GM18511 (cell line): ENCODE measurements around the gene CHRNA4.

Source experiments
- ATAC-seq: cut with Tn5 transposase; IDR thresholded peaks from one replicate; pipeline ENCODE4 v1.9.1; 2021; ENCODE audit warnings: mild to moderate bottlenecking, moderate library complexity; ENCODE audit not compliant: unreplicated experiment

The CHRNA4 gene

DNA sequence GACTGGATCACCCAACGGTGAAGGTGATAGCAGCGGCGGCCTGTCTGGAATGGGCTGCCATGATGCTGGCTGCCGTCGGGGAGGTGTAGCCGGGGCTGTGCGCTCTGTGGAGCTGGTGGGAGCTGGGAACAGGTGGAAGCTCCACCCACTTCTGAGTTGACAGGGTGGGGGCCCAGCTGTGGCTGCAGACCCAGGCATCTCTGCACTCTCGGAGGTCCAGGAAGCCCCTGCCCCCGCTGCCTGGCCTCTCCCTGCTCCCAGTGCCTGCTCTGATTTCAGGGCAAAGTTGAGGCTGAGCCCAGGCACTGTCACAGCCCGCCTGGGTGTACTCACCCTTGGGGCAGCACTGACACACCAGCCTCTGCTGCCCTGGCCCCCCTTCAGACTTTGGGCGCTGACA lies 18.1 kb upstream of the CHRNA4 start:
- no peak for ATAC-seq

DNA sequence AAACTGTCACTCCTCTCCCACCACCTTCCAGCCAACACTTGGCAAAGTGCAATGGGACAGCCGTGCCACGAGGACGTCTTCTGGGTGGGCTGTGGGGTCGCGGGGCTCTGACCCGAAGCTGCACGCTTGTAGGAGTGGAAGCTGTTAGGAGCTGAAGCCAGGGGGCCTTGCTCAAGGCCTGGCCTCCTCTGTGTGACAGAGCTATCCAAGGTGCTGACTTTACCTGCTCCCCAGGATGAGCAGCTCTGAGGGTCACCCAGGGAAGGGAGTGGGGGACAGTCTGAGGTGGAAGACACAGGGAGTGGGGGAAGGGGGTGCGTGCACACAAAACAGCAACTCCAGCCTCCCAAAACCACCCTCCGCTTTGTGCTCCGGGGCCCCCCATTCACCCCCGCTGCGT lies 17.5 kb upstream of the CHRNA4 start:
- no peak for ATAC-seq

DNA sequence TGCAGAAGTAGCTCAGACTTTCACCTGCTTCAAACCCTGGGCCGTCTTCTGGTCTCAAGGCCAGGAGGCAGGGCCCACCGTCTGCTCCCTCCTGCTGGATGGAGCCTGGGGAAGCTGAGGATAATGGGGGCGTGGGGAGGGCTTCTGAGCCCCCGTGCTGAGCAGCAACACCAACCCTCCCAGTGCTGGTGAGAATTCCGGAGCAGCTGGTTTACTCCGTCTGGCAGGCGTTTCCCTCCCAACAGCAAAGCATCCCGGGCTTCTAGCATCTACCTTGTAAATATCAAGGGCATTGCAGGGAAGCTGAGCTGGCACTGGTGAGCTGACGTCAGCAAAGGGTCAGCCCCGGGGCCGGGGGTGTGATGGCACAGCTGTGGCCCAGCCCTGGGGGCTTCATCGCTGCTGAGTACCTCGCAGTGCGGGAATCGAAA lies 16.8 kb upstream of the CHRNA4 start:
- no peak for ATAC-seq

DNA sequence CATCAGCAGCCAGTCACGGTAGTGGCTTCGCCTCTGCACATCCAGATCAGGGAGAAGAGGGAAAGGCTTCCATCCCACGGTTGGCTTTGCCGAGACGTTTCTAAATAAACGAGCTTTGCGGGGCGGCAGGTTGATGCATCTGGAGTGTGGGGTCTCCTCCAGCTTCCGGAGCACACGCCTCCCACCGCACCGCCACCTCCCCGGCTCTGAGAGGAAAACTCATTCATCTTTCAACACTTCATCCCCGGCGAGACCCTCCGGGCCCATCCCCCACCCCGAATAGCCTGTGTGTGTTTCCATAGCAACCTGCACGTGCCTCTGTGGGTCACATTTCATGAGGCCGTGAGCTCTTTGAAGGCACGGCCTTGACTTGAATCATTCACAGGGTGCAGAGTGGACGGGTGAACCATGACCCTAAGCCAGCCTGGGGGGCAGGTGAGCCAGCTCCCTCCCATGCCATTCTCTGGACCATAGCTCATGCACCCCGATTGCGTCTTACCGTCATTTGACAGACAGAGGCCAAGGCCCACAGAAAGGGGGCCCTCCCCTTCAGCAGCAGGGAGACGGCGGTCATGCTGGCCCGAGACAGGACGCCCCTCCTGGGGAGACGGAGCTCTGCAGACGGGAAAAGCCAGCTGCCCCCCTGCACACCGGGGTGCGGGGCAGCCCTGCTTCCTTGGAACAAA lies 16.2 kb upstream of the CHRNA4 start:
- no peak for ATAC-seq

DNA sequence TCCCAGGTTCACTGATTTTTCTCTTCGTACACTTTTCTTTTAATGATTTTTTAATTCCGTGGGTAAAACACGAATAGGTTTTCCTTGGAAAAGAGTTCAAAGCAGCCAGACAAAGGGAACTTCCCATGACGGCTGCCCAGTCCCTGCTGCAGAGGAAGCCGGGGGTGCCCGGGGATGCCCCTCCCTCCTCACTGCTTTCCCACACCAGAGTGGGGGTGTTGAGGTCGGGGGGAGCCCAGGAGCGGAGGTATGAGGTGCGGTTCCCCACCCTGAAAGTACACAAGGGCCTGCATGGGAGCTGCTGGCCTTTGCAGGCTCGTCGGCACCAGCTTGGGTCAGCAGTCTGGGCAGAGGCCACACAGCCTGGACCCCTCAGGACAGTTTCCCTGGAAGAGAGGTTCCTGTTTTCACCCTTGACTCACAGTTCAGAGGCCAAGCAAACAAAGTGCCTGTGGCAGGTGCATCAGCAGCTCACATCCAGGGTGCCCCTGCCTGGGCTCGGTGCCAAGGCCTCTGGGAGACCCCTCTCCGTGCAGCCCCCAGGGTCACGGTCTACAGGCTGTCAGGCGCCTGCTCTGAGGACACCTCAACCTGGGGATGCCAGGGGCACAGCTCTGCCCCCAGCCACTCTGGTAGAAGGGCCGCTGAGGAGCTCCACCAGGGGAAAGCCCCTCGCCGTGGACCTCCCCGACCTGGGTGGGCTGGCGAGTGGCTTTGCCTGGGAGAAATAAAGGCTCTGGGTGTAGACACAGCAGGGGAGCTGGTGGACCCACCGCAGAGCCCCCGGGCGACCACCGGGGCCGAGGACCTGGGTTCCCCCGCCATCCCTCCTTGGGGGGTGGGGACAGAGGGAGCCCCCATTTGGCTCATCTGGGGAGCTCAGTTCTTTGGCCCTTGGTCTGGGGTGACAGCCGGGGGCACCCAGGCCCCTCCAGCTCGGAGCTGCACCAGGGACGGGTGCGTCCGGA lies 15.4 kb upstream of the CHRNA4 start:
- no peak for ATAC-seq

DNA sequence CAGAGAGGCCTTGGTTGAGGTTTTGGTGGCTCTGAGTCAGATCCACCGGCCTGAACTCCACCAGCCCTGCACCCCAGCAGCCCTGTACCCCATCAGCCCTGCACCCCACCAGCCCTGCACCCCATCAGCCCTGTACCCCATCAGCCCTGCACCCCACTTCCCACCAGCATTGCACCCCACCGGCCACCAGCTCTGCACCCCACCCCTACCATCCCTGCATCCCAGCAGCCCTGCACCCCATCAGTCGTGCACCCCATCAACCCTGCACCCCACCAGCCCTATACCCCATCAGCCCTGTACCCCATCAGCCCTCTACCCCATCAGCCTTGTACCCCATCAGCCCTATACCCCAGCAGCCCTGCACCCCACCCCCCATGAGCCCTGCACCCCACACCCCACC lies 14.3 kb upstream of the CHRNA4 start:
- no peak for ATAC-seq

DNA sequence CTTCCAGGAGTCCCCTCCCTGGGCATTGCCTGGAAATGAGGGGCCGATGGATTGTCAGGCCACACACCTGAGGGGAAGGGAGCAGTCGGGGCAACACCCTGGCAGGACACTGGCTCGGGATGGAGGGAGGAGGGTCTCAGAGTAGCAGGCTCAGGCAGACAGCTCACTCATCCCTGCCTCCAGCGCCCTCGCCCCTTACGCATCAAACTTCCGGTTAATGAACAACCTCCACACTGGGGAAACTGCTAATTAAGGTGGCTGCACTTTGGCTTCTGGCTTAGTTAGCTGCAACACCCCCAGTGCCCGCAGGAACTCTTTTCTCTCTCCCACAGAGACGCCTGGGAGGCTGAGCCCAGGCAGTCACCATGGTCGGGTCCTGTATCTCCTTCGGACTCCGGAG lies 13.4 kb upstream of the CHRNA4 start:
- ATAC-seq = no peak

DNA sequence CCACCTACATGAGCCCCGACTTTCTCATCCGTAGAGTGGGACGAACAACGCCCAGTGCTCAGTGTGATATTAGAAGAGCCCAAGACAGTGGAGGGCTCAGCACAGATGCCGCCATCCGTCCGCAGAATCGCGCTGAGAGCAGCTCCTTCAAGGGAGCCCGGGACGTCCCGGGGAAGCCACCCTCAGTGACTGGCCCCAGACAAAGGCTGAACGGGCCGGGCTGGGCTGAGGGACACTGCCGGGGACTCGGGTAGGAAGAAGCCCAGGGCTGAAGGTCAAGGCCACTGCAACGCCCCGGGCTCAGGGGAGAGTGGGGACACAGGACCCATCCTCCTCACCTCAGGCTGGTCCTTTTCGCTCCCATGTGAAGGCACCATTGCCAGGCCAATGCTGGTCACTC lies 12.8 kb upstream of the CHRNA4 start:
- ATAC-seq = no peak

DNA sequence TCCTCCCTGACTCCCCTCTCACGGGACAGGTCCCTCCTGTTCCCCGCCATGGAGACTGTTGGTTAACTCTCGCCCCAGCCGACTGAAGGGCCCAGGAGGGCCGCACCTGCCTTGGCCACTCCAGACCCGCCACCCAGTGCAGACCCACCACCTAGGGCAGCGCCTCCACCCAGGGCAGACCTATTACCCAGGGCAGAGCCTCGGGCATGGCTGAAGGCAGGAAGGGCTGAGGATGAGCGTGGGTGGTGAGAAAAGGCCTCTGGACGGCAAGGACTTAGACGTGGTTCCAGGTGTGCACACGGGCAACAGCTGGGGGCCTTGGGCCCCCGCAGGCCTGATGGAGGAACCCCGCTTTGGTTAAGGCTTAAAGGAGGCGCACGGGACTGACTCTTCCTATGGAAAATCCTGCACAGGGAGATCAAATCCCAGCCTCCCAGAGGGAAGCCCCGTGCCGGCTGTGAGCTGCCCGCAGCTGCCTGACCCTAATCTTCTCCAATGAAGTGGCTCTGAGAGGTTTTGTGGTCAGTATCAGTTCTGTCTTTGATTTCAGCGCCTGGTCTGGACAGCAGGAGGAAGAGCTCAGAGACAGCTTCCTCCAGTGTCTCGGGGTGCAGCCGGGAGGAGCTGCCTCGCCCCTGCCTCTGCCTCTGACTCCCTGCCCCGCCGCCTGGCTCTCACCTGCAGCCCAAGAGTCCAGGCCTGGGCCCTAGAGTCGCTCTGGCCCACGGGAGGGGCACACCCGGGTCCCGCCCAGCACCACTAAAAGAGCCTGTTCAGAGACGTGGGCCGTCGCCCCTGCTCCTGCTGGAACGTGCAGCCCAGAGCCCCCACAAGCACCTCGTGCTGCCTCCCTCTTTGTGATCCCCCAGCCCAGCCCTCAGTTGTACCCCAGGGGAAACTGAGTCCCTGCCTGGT lies 12.1 kb upstream of the CHRNA4 start:
- ATAC-seq = no peak

DNA sequence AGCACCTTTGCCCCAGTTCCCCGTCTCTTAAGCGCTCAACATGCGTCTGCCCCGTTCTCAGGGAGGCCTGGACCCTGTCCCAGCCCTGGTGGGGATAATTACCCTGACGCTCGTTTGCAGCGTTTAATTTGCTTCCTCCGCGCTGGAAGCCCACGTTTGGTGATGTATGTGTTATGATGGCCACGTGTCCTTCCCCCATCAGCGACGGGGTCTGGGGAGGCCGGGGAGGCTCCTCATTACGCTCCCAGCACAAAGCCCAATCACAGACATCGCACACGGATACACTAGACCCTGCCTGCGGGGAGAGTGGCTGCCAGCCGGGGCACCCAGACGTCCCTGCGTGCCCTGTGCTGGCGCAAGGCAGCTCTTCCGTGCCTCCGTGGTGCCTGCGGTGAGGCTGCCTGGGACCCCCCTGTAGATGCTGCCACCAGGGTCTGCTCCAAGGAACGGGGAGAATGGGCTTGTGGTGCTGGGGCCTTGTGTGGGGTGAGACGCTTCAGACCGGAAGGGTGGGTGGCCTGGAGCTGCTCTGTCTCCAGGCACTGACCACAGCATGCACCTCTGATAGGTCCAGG lies 10.2 kb upstream of the CHRNA4 start:
- no peak for ATAC-seq

DNA sequence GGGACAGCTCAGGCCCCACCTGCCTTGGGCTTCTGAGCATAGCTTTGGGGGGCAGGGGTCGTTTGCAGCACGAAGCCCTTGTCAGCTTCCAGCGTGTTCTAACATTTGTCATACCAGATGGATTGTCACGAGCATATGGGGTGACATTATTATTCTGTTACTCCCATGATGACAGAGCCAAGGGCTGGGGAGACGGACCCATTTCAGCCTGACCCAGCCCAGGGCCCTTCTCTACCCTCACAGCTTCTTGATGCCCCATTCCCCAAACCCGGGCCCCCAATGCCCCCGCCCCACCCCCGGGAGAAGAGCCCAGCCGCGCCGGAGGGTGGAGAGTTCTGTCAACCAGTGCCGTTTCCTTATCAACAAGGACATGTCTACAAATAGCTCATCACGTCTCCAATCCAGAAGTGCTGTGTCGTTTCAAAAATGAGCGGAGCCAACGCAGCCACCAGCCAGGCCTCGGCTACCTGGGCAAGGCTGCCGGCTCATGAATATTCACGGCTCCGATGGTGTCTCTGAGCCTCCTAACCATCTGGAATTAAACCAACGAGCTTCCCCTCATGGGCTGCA lies 9.6 kb upstream of the CHRNA4 start:
- no peak for ATAC-seq

DNA sequence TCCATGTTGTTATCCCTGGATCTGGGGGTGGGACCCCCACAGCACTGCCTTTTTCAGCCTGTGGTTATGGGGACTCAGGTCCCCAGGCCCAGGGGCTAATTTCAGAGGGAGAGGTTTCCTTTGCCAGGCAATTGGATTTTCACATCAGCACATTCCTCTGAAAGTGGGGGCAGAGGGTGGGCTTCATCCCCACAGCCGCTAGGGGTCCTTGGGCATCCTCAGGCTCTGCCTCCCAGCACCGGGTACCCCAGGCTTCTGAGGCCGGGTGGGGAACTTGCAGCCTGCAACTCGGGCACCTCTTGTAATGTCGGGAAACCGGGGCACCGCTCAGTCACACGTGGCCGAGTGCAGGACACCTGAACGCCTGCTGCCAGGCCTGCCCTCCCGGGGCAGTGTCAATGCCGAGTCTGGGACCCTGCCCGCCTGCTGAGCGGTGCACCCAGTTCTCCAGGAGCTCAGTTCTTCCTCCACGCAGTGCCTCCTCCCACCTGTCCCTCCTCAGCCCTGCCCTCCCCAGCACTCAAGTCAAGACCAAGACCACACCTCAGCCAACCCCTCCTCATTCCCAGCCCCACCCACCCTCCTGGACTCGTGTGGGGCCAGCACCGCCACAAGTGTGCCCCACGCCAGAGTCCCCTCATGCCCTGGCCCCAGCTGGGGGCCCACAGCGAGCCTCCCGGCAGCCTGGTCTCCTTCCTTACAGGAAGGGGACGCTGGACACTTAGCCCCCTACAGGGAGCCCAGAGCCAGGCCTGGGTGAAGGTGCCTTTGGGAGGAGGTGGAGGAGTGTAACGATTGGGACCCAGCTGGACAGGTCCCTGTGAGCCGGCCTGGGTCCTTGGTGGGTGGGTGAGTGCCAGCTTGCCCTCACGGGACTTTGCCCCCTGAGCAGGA lies 8.8 kb upstream of the CHRNA4 start:
- ATAC-seq = no peak

DNA sequence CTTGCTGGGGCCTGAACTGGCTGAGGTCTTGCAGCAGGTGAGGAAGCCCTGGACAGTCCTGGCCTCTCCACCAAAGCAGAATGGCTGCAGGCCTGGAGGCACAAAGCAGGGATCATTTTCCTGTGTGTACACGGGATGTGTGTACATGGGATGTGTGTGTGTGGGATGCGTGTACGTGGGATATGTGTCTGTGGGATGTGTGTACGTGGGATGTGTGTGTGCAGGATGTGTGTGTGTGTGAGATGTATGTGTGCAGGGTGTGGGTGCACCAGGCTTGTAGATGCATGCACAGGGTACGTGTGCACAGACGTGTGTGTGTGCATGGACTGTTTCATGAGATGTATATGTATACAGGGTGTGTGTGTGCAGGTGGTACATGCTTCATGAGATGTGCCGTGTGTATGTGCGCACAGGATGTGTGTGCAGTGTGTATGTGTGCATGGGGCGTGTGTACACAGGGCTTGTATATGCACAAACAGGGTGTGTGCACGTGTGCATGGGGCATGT lies 7.9 kb upstream of the CHRNA4 start:
- ATAC-seq = no peak

DNA sequence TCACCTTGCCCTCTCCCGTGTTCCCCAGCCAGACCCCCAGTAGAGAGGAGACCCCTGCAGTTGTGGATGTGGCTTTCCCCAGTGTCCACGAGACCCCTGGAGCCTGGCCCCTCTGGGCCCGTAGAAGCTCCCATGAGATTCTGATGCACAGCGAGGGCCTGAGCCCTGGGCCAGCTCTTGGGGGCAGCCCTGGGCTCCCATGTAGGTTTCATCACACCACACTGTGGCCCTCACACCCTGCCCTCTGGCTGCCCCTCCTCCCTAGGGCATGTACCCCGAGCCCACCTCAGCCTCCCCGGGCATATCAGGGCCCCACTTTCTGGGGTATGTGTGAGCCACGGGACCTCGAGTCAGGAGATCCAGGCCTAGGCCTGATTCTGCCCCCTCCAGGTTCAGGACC lies 7.0 kb upstream of the CHRNA4 start:
- ATAC-seq = no peak

DNA sequence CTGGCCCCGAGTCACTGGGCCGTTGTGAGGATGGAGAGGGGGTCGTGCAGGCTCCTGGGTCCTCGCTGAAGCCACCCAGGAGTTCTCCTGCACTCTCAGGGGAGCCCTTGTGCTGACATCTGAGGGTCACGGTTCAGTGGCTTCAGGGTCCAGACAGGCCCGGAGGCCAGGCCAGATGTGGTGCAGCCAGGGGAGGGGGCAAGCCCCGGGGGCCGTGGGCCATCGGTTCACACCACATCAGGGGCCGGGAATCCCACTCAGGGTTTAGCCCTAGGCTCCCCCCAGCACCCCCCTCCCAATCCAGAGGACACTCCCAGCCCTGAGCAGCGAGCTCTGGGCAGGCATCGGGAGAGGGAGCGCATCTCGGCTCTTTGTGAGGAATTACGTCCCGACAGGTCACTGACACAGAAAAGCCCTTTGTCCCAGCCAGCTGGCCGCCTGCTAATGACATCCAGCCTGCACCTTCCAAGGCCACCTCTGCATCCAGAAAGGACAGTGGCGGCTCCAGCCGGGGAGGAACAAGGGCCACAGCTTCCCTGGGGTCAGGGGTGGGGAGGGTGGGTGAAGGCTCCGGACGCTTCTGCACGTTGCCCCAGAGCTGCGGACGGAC lies 6.4 kb upstream of the CHRNA4 start:
- no peak for ATAC-seq

DNA sequence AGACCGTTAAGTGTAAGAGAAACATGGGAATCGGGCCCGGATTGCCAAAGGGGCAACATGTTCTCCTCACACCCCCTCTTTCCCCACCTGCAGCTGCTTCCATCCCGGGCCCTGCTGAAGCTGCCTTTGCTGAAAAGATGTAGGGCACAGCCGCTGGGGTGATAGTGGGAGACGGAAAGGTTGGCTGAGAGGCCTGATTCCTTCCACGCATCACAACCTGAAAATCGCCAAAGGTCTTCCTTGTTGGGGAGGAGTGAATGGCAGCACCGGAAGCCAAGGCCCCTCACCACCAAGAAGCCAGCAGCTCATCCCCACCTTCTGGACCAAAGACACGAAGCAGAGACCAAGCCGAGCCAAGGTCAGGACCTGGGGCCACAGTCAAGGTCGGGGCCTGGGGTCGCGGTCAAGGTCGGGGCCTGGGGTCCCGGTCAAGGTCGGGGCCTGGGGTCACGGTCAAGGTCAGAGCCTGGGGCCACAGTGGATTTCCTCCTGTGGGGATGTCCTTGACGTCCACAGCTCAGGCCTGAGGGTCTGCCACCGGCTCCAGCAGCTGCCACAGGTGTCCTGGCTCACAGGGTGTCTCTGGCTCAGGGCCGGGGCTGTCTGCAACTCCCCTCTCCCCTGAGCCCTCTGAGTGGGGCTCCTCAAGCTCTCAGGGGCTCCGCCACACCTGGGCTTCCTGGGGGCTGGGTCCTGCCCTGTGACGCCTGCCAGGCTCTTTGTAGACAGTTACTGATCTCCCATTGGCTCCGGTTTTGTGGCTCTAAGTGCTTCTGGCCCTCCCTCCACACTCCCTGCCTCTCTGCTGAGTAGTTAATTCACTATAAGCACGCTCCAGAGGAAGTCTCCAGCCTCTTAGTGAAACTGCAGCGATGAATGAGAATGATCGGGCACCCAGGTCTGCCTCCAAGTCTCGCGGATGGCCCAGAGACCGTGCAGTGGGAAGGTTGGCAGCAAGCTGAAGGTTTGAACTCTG lies 5.5 kb upstream of the CHRNA4 start:
- no peak for ATAC-seq

DNA sequence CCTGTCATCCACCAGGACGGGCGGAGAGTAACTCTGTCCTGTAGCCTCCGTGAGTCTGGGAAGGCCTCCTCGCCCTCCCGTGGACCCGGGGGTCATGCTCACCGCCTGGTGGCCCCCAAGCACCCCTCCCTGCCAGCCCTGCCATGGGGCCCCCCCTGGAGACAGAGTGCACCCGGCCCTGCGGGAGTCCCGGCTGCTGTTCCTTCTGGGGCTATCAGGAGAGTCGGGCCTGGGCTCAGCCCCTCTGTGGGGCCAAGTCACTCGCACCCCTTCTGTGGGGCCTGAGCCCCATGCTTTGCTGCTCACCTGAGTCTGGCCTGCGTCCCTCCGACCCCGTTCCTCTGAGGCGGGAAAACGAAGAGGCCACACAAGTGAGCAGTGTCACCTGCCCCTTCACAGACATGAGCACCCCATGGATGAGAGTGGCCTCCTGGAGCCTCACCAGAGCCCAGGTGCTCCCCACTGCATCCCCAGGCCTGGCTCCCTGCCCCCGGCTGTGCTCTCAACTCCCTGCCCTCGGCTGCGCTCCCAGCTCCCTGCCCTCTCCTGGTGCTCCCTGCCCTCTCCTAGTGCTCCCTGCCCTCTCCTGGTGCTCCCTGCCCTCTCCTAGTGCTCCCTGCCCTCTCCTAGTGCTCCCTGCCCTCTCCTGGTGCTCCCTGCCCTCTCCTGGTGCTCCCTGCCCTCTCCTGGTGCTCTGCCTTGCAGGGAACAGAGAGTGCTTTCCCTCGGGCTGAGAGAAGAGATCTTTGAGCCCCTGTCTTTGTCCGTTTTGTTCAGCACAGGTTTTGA lies 4.6 kb upstream of the CHRNA4 start:
- ATAC-seq = no peak
